ENCODE measurements around the gene DENND1A.
A peak's percentile ranks its signal among the peaks of the same experiment; 100 is the strongest.

Gene DENND1A

DNA sequence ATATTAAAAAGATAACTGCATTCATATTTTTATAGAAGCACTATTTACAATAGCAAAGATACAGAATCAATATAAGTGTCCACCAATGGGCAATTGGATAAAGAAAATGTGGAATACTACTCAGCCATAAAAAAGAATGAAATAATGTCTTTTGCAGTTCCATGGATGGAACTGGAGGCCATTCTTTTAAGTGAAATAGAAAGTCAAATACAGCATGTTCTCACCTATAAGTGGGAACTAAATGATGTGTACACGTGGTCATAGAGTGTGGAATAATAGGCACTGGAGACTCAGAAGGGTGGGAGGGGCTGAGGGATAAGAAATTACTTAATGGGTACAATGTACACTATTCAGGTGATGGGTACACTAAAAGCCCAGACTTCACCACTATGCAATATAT is 53.2 kb downstream of the DENND1A start:
- DNase-seq (ENCODE audit: insufficient read length, low spot score) (no peak), FAIRE-seq (peak; percentile 11)
- no peak for TF ChIP-seq POLR2A (IDR thresholded peaks at IDR 0.05; ENCODE audit: low read depth, low read length)

GRCh38 chr9:123872710-123873109 is 57.2 kb downstream of the DENND1A start:
- no peak for DNase-seq (ENCODE audit: insufficient read length, low spot score)
- TF ChIP-seq POLR2A (IDR thresholded peaks at IDR 0.05; ENCODE audit: low read depth, low read length) = no peak
- no peak for FAIRE-seq

GRCh38 chr9:123871781-123872180 is 58.1 kb downstream of the DENND1A start:
- DNase-seq (ENCODE audit: insufficient read length, low spot score) (no peak), FAIRE-seq (peak; percentile 88)
- TF ChIP-seq POLR2A (IDR thresholded peaks at IDR 0.05; ENCODE audit: low read depth, low read length) = no peak

GRCh38 chr9:123868002-123868401 is 61.9 kb downstream of the DENND1A start:
- DNase-seq (ENCODE audit: insufficient read length, low spot score) (no peak), FAIRE-seq (peak; percentile 48)
- no peak for TF ChIP-seq POLR2A (IDR thresholded peaks at IDR 0.05; ENCODE audit: low read depth, low read length)

- FAIRE-seq = no peak
- no peak for TF ChIP-seq POLR2A (IDR thresholded peaks at IDR 0.05; ENCODE audit: low read depth, low read length)
Measured at GRCh38 chr9:123867034-123867433, 62.9 kb downstream of the DENND1A start.

DNA sequence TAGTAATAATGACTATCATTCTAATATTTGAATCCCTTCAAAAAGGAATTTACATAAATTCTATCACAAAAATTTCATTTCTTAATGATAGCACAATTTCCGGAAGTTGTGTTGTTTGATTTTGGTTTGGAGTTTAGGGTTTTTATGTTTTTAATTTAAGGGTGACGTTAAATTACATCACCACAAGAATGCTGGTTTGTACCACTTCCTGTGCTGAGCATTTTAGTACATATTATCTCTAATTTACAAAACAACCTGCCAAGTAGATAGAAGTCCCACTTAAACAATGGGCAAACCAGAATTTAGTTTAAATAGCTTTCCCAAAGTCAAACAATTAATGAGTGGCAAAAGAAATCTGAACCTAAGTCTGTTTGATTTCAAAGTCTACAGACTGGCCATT is 63.4 kb downstream of the DENND1A start:
- FAIRE-seq (peak; percentile 82), DNase-seq (ENCODE audit: insufficient read length, low spot score) (no peak)
- TF ChIP-seq POLR2A (IDR thresholded peaks at IDR 0.05; ENCODE audit: low read depth, low read length) = no peak

More at GRCh38 chr9:123867034-123867433, 62.9 kb downstream of the DENND1A start:
- no peak for DNase-seq (ENCODE audit: insufficient read length, low spot score)

DNA sequence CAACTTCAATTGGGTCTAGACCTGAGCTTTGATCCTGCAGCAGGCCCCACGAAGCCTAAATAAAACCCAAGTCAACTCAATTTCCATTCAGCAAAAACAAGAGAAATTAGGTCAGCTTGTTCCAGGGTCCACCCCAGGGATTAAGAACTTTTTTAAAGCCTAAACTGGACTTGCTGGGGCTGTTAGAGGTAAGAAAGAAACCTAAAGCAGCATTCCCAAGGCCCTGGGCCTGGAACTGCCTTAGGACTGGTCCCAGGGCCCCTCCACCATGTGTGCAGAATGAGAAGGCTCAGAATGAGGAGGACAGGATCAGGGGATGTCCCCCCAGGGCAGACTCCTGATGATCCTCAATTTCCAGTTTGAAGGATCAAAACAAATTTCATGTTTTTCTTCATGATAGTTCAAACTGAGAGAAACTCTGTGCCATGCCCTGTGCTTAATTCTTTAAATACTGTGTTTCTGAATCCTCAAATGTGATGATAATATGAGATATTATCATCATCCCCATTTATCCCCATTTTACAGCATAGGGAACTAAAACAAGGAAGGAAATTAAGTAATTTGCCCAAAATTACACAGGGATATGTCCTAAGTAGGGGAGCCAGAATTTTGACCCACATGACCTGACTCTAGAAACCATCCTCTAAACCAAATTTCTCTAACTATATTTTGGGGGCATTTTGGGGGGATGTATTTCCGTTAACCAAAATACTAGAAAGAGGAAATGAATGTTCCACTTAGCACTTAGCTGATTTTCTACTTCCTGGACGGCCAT is 64.5 kb downstream of the DENND1A start:
- no peak for TF ChIP-seq POLR2A (IDR thresholded peaks at IDR 0.05; ENCODE audit: low read depth, low read length)
- peak; percentile 88 for FAIRE-seq
- DNase-seq (ENCODE audit: insufficient read length, low spot score) = no peak

DNA sequence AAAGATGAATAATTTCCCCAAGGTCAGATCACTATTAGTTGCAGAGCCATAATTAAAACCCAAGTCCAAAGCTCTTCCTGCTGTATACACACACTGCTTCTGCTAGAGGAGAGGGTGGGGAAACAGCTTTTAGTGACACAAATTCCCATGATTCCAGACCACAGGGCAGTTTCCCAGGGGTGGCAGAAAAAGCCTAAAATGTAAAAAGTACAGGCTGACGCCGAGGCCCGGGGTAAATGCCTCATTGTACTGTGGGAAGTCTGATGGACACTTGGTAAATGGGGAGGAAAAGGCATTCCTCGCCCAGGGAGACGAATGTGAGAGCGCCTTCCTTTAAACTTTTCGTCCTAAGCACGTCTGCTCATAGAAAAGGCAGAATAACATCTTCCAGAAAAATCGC is 65.7 kb downstream of the DENND1A start:
- DNase-seq (ENCODE audit: insufficient read length, low spot score) (no peak), FAIRE-seq (no peak)
- TF ChIP-seq POLR2A (IDR thresholded peaks at IDR 0.05; ENCODE audit: low read depth, low read length) = no peak

DNA sequence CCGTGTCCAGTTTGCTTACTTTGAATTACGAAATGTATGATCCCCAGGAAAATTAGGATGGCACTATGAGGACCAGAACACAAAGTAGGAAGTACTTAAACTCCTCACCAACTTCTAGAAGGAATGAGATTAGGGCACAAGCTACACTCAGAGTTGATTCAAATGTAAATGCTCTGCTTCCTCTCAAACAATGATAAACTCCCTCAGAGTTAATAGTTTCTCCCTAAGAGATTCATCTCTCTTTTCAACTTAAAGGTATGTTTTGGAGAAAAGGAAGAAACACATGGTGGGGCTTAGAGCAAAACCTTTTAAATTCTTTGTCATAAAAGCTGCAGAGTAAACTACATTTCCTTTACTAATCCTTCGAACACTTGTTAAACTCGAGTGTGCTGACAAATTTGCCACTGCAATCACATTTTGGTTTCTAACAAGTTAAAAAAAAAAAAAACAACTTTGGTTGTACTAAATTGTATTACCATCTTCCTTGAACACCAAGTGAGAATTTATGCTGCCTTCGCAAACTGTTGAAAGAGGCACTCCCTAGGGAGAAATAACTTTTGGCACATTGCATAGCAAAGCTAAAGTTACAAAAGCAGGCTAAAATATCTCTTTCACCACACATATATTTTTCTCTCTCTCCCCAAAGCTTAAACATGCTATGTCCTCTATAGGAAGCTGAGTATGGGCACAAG is 66.6 kb downstream of the DENND1A start:
- DNase-seq (ENCODE audit: insufficient read length, low spot score) (no peak), FAIRE-seq (peak; percentile 87)
- no peak for TF ChIP-seq POLR2A (IDR thresholded peaks at IDR 0.05; ENCODE audit: low read depth, low read length)

DNA sequence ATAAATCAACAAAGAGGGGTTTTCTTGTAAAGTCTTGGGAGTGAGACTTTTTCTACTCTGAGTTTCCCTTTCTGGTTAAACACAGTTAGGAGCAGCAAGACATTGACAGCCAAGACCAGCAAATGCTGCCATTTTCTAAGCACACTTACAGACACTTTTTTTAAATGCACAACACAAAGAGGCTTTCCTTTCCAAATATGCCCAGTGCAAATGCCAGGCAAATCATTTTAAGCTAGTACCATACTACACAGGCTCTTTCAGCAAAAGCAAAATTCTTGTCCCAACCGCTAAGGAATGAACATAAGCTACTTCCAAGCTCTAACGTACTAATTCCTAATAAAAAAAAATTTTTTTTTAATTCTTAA is 68.2 kb downstream of the DENND1A start:
- FAIRE-seq (no peak), DNase-seq (ENCODE audit: insufficient read length, low spot score) (no peak)

GRCh38 chr9:123861086-123861755 is 68.7 kb downstream of the DENND1A start:
- FAIRE-seq (peak; percentile 50), DNase-seq (ENCODE audit: insufficient read length, low spot score) (no peak)
- TF ChIP-seq POLR2A (IDR thresholded peaks at IDR 0.05; ENCODE audit: low read depth, low read length) = no peak

More for the DNA sequence above, 68.2 kb downstream of the DENND1A start:
- TF ChIP-seq POLR2A (IDR thresholded peaks at IDR 0.05; ENCODE audit: low read depth, low read length) = no peak

DNA sequence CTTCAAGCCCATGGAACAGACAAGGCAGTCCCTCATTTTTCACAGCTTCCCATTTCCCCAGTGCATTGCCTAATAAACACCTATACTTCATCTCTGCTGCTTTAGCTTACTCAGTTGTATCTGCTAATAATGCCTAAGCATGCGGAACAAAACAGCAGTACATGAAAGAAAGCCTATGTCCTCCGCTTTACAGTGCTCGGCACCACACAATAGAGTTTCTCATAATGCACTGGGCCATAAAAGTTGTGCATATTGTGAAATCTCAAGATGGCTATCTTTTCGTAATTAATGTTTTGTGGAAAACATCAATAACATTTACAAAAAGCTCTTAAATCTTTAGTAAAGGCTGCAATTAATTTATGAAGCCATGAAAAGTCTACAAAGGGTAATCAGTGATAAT is 69.3 kb downstream of the DENND1A start:
- no peak for TF ChIP-seq POLR2A (IDR thresholded peaks at IDR 0.05; ENCODE audit: low read depth, low read length)
- FAIRE-seq = peak; percentile 60
- DNase-seq (ENCODE audit: insufficient read length, low spot score) = no peak

DNA sequence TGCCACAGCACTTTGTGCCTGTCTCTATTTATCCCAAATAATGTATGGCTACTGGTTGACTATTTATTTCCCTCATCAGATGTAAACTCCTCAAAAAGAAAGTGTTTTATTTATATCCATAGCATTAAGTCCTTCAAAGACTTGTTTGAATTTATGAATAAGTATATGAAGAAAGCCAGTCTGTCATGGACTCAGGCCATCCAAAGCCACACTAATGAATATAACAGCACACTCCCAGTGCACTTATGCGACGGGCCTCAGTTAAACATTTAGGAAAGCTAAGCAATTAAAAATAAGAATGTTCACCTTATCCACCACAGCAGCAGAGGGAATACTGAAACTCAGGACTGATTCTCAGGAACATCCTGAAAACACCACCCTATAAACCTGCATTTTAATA is 77.5 kb downstream of the DENND1A start:
- peak; percentile 52 for FAIRE-seq
- no peak for TF ChIP-seq POLR2A (IDR thresholded peaks at IDR 0.05; ENCODE audit: low read depth, low read length)
- DNase-seq (ENCODE audit: insufficient read length, low spot score) = no peak

DNA sequence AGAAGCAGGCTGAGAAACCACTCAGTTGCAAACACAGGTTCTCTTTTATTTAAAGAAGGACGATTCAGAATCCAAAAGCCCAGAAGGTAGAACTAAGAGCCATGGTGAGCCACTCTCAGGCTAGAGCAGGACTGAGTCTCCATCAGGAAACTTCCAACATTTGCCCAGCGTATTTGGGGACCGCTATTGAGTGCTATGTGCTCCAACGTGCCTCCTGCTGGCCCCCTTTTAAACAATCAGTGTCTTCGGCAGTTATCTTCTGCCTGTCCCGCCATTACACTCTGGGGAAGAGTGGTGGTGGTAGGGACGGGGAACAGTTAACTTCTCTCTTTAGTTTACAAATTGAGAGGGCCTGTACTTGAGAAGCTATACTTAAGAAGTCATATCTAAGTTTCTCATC is 78.1 kb downstream of the DENND1A start:
- TF ChIP-seq POLR2A (IDR thresholded peaks at IDR 0.05; ENCODE audit: low read depth, low read length) = no peak
- DNase-seq (ENCODE audit: insufficient read length, low spot score) = no peak
- no peak for FAIRE-seq
